Measurements from ENCODE around the gene MXD3.

MXD3 gene

GRCh38 chr5:177303121-177303924 lies 8.4 kb downstream of the MXD3 start, which contains the start of the genes PRELID1 and RAB24:
PRELID1 (plus strand) TSS chr5:177303799; CDS start chr5:177303986, 187 bp downstream.
RAB24 (minus strand) TSS chr5:177303719; CDS start chr5:177303288, 431 bp downstream.
- DNase-seq (ENCODE audit: low spot score) = peak; percentile 87

GRCh38 chr5:177302354-177303110 lies 9.2 kb downstream of the MXD3 start:
- DNase-seq (ENCODE audit: low spot score) = no peak

- peak; percentile 44 for DNase-seq (ENCODE audit: low spot score)
These were observed 10.1 kb downstream of the MXD3 start for GRCh38 chr5:177301503-177302165.

GRCh38 chr5:177300951-177301350 lies 10.7 kb downstream of the MXD3 start:
- no peak for DNase-seq (ENCODE audit: low spot score)

- DNase-seq (ENCODE audit: low spot score) = peak; percentile 65
These were observed 11.3 kb downstream of the MXD3 start for GRCh38 chr5:177300236-177300880.

- no peak for DNase-seq (ENCODE audit: low spot score)
These were observed 12.0 kb downstream of the MXD3 start for GRCh38 chr5:177299697-177300096.

GRCh38 chr5:177297922-177298321 lies 13.8 kb downstream of the MXD3 start:
- no peak for DNase-seq (ENCODE audit: low spot score)

GRCh38 chr5:177296581-177296980 lies 15.1 kb downstream of the MXD3 start:
- DNase-seq (ENCODE audit: low spot score) = peak; percentile 10

- DNase-seq (ENCODE audit: low spot score) = no peak
These were observed 15.8 kb downstream of the MXD3 start for GRCh38 chr5:177295924-177296323.

- no peak for DNase-seq (ENCODE audit: low spot score)
These were observed 17.1 kb downstream of the MXD3 start for GRCh38 chr5:177294632-177295031.

- DNase-seq (ENCODE audit: low spot score) = no peak
These were observed 17.7 kb downstream of the MXD3 start for GRCh38 chr5:177293819-177294581.

- no peak for DNase-seq (ENCODE audit: low spot score)
These were observed 20.0 kb downstream of the MXD3 start for GRCh38 chr5:177291735-177292134.

GRCh38 chr5:177290816-177291596 lies 20.7 kb downstream of the MXD3 start:
- DNase-seq (ENCODE audit: low spot score) = no peak

GRCh38 chr5:177288191-177288590 lies 23.5 kb downstream of the MXD3 start:
- DNase-seq (ENCODE audit: low spot score) = no peak

GRCh38 chr5:177276886-177277285 lies 34.8 kb downstream of the MXD3 start:
- peak; percentile 5 for DNase-seq (ENCODE audit: low spot score)

GRCh38 chr5:177275883-177276282 lies 35.8 kb downstream of the MXD3 start:
- DNase-seq (ENCODE audit: low spot score) = no peak

GRCh38 chr5:177271113-177271512 lies 40.6 kb downstream of the MXD3 start:
- DNase-seq (ENCODE audit: low spot score) = no peak

GRCh38 chr5:177270653-177271052 lies 41.0 kb downstream of the MXD3 start:
- DNase-seq (ENCODE audit: low spot score) = no peak

GRCh38 chr5:177269976-177270375 lies 41.7 kb downstream of the MXD3 start:
- no peak for DNase-seq (ENCODE audit: low spot score)

- DNase-seq (ENCODE audit: low spot score) = no peak
These were observed 42.3 kb downstream of the MXD3 start for GRCh38 chr5:177269232-177269895.

All from CD4-positive, alpha-beta T cell treated with Interleukin-2 at 100 ng/mL for 4 hours (primary cell).